ENCODE measurements around the gene CMSS1. TPM values are rescaled to one million over a fixed set of nuclear protein-coding genes. Genes with fewer than 3 reads are reported as not detected.

Gene CMSS1
- total RNA-seq, 1 experiment from 2014 or later: 86.3 TPM

DNA sequence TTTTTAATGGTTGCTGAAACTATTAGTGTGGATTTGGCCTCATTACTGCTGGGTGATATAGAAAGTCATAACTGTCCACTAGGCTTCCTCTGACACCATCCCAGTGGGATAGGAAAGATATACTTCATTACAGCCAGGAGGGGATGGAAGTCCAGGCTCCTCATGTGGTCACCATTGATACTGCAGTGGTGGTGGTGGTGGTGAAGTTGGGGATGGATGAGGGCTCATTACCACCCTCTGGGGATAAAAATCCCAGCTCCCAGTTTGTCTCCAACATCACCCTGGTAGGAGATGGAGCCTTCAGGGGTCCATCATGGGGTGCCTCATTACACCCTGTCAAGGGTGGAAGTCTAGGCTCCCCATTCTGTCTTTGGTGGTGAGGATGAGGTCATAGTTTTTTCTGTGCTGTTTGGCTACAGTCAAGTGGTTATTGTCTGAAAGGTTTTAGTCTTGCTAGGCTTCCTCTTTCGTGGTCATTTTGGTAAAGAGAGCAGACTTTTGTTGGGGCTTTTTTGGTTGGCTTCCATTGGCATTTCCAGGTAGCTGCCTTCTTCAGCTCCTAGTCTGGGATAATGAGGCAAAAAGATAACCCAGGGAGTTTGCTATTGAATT, 326.7 kb downstream of the CMSS1 start:
- no peak for DNase-seq (ENCODE audit: low read depth, low spot score)
- H3K27ac ChIP-seq (ENCODE audit: low read length): no peak overlapping the region
- no peaks in the 10 kb centered on the region for H3K4me1 ChIP-seq (ENCODE audit: control insufficient read depth, insufficient read depth, low read length)
- H3K9me3 ChIP-seq (ENCODE audit: control insufficient read depth, insufficient read depth, low read depth, low read length): peaks cover 18% of the 10 kb centered on the region
- ATAC-seq: no peak
- intact Hi-C loops (cut with micrococcal nuclease; ENCODE audit: unreplicated experiment): no loop called here
- no peaks in the 10 kb centered on the region for H3K36me3 ChIP-seq (ENCODE audit: control insufficient read depth, insufficient read depth, low read length)
- BruUV-seq (replicated peaks): no TSS peak
- in situ Hi-C loops (cut with HindIII; ENCODE audit: low pct_unique_long_range_greater_than_20kb, low sequenced_read_pairs): no loop called here
- H3K27me3 ChIP-seq (ENCODE audit: control insufficient read depth, insufficient read depth, low read length): no peaks in the 10 kb centered on the region
- TF ChIP-seq, protein P1, sequence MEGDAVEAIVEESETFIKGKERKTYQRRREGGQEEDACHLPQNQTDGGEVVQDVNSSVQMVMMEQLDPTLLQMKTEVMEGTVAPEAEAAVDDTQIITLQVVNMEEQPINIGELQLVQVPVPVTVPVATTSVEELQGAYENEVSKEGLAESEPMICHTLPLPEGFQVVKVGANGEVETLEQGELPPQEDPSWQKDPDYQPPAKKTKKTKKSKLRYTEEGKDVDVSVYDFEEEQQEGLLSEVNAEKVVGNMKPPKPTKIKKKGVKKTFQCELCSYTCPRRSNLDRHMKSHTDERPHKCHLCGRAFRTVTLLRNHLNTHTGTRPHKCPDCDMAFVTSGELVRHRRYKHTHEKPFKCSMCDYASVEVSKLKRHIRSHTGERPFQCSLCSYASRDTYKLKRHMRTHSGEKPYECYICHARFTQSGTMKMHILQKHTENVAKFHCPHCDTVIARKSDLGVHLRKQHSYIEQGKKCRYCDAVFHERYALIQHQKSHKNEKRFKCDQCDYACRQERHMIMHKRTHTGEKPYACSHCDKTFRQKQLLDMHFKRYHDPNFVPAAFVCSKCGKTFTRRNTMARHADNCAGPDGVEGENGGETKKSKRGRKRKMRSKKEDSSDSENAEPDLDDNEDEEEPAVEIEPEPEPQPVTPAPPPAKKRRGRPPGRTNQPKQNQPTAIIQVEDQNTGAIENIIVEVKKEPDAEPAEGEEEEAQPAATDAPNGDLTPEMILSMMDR (IDR thresholded peaks at IDR 0.05): no peak
- TF ChIP-seq, protein P2, sequence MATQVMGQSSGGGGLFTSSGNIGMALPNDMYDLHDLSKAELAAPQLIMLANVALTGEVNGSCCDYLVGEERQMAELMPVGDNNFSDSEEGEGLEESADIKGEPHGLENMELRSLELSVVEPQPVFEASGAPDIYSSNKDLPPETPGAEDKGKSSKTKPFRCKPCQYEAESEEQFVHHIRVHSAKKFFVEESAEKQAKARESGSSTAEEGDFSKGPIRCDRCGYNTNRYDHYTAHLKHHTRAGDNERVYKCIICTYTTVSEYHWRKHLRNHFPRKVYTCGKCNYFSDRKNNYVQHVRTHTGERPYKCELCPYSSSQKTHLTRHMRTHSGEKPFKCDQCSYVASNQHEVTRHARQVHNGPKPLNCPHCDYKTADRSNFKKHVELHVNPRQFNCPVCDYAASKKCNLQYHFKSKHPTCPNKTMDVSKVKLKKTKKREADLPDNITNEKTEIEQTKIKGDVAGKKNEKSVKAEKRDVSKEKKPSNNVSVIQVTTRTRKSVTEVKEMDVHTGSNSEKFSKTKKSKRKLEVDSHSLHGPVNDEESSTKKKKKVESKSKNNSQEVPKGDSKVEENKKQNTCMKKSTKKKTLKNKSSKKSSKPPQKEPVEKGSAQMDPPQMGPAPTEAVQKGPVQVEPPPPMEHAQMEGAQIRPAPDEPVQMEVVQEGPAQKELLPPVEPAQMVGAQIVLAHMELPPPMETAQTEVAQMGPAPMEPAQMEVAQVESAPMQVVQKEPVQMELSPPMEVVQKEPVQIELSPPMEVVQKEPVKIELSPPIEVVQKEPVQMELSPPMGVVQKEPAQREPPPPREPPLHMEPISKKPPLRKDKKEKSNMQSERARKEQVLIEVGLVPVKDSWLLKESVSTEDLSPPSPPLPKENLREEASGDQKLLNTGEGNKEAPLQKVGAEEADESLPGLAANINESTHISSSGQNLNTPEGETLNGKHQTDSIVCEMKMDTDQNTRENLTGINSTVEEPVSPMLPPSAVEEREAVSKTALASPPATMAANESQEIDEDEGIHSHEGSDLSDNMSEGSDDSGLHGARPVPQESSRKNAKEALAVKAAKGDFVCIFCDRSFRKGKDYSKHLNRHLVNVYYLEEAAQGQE (IDR thresholded peaks at IDR 0.05; ENCODE audit: insufficient read depth in 1 of 2, low read depth in 2 of 2, low read length in 1 of 2): no peak
- TF ChIP-seq POLR2AphosphoS5 (IDR thresholded peaks at IDR 0.05; ENCODE audit: low read depth, low read length) (no peak), TCF7L2 (IDR thresholded peaks at IDR 0.05; ENCODE audit: low read depth, low read length) (no peak)
- CTCF ChIA-PET: interaction anchor here (0.7 kb wide), 1 partner anchor 165 kb away, joined by 3 read pairs; no protein-coding TSS in a partner anchor
- no peak overlapping the region for H3K4me3 ChIP-seq (ENCODE audit: low read depth in 2 of 2, low read length in 2 of 2)
- POLR2A ChIA-PET: no interaction called here

- intact Hi-C loops (cut with micrococcal nuclease; ENCODE audit: unreplicated experiment) (no loop called here), in situ Hi-C loops (cut with HindIII; ENCODE audit: low pct_unique_long_range_greater_than_20kb, low sequenced_read_pairs) (no loop called here)
- H3K36me3 ChIP-seq (ENCODE audit: control insufficient read depth, insufficient read depth, low read length): no peaks in the 10 kb centered on the region
- no peaks in the 10 kb centered on the region for H3K9me3 ChIP-seq (ENCODE audit: control insufficient read depth, insufficient read depth, low read depth, low read length)
- TF ChIP-seq, protein P2 (IDR thresholded peaks at IDR 0.05; ENCODE audit: insufficient read depth in 1 of 2, low read depth in 2 of 2, low read length in 1 of 2): no peak
- TF ChIP-seq, protein P1 (IDR thresholded peaks at IDR 0.05): no peak
- TF ChIP-seq TCF7L2 (IDR thresholded peaks at IDR 0.05; ENCODE audit: low read depth, low read length): no peak
- TF ChIP-seq SIN3A (IDR thresholded peaks at IDR 0.05; ENCODE audit: borderline replicate concordance, insufficient read depth, low read depth, low read length): no peak
- no peak for TF ChIP-seq POLR2AphosphoS5 (IDR thresholded peaks at IDR 0.05; ENCODE audit: low read depth, low read length)
- no peaks in the 10 kb centered on the region for H3K27me3 ChIP-seq (ENCODE audit: control insufficient read depth, insufficient read depth, low read length)
- DNase-seq (ENCODE audit: low read depth, low spot score) (no peak), ATAC-seq (no peak)
- no TSS peak for BruUV-seq (replicated peaks)
- H3K27ac ChIP-seq (ENCODE audit: low read length): no peak overlapping the region
- CTCF ChIA-PET: no interaction called here
- H3K4me1 ChIP-seq (ENCODE audit: control insufficient read depth, insufficient read depth, low read length): no peaks in the 10 kb centered on the region
- POLR2A ChIA-PET: no interaction called here
- no peak overlapping the region for H3K4me3 ChIP-seq (ENCODE audit: low read depth in 2 of 2, low read length in 2 of 2)
Measured at GRCh38 chr3:100149130-100149529, 331.5 kb downstream of the CMSS1 start.
